Nephron (organoid): Measurements from ENCODE around the gene NDST1.

ENCODE experiments used
- H3K27ac Mint-ChIP-seq, 3 experiments: 2 replicates each; pipeline ENCODE4 v1.8.0; 2020; ENCODE audit warnings: mixed read lengths in 3 of 3, mild to moderate bottlenecking in 2 of 3, moderate library complexity in 1 of 3
- H3K27me3 Mint-ChIP-seq: 2 replicates; pipeline ENCODE4 v1.8.0; 2021; ENCODE audit warnings: low read depth, mild to moderate bottlenecking, moderate library complexity, mixed read lengths
- H3K36me3 Mint-ChIP-seq: 2 replicates; pipeline ENCODE4 v1.8.0; 2020; ENCODE audit warnings: low read depth, mixed read lengths
- H3K4me1 Mint-ChIP-seq: 2 replicates; pipeline ENCODE4 v1.8.0; 2020; ENCODE audit warnings: mixed read lengths
- H3K4me3 Mint-ChIP-seq, 3 experiments: 2 replicates each; pipeline ENCODE4 v1.8.0; 2020; ENCODE audit warnings: mild to moderate bottlenecking in 3 of 3, mixed read lengths in 3 of 3, moderate library complexity in 2 of 3
- H3K9me3 Mint-ChIP-seq: 2 replicates; pipeline ENCODE4 v1.8.0; 2020; ENCODE audit warnings: mixed read lengths
- TF ChIP-seq, protein P1 (sequence below), 3 experiments: fragments of 200-600 bp; sonication (generic); IDR thresholded peaks; one replicate each; pipeline ENCODE4 v1.5.0; 2021; ENCODE audit warnings: antibody characterized with exemption in 3 of 3; ENCODE audit not compliant: unreplicated experiment in 3 of 3

Gene NDST1

DNA sequence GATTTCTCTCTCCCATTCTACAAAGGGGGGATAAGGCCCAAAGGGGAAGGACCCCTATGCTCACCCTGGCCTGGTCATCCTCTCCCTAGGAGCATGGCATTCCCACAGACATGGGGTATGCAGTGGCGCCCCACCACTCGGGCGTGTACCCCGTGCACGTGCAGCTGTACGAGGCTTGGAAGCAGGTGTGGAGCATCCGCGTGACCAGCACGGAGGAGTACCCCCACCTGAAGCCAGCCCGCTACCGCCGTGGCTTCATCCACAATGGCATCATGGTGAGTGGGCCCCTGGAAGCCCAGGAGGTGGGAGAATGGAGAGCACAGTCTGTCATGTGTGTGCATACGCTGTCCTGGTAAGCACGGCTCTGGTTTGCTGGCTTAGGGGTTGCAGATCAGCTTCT lies 27.7 kb downstream of the NDST1 start:
- TF ChIP-seq, protein P1, sequence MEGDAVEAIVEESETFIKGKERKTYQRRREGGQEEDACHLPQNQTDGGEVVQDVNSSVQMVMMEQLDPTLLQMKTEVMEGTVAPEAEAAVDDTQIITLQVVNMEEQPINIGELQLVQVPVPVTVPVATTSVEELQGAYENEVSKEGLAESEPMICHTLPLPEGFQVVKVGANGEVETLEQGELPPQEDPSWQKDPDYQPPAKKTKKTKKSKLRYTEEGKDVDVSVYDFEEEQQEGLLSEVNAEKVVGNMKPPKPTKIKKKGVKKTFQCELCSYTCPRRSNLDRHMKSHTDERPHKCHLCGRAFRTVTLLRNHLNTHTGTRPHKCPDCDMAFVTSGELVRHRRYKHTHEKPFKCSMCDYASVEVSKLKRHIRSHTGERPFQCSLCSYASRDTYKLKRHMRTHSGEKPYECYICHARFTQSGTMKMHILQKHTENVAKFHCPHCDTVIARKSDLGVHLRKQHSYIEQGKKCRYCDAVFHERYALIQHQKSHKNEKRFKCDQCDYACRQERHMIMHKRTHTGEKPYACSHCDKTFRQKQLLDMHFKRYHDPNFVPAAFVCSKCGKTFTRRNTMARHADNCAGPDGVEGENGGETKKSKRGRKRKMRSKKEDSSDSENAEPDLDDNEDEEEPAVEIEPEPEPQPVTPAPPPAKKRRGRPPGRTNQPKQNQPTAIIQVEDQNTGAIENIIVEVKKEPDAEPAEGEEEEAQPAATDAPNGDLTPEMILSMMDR (IDR thresholded peaks at IDR 0.05; ENCODE audit: unreplicated experiment in 3 of 3) = no peak
- Mint-ChIP-seq H3K9me3 (no peaks in the 10 kb centered on the region), H3K27ac (no peak overlapping the region)

DNA sequence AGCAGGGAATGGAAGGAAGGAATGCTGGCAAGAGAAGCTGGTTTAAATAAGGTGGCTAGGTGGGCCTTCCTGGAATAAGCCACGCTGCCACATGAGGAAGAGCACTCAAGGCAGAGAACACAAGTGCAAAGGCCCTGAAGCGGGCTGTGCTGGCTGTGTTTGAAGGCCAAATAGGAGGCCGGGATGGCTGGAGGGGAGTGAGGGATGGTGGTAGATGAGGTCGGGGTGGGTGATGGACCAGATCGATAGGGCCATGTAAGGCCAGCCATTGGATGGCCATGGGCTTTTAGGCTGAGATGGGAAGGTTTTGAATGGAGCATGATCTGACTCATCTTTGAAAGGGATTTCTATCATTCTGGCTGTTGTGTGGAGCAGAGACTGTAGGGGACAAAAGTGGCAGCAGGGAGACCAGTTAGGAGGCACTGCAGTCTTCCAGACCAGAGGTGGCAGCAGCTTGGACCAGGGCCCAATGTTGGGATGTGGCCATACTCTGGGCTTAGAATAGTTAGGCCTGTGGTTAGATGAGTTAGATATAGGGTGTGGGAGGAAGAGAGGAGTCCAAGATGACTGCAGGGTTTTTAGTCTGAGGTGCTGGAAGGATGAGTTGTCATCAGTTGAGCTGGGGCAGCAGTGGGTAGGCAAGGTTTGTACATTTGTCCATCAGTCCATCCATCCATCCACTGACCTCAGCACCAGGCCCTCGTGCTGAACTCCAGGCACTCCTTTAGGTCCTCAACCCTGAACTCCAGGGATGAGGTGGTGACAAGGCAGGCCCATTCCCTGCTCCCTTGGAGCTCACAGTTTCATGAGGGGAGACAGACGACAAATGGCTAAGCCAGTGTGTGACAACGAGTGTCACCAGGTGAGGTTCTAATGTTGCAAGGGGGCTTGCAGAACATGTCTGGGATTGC lies 30.3 kb downstream of the NDST1 start:
- Mint-ChIP-seq H3K4me3 (no peak overlapping the region), H3K27me3 (no peaks in the 10 kb centered on the region), H3K9me3 (no peaks in the 10 kb centered on the region), H3K36me3 (peaks cover 85% of the 10 kb centered on the region), H3K27ac (no peak overlapping the region), H3K4me1 (no peaks in the 10 kb centered on the region)
- TF ChIP-seq, protein P1 (IDR thresholded peaks at IDR 0.05; ENCODE audit: unreplicated experiment in 3 of 3) = no peak

More for the DNA sequence above, 27.7 kb downstream of the NDST1 start:
- H3K4me1 Mint-ChIP-seq = no peaks in the 10 kb centered on the region
- no peak overlapping the region for H3K4me3 Mint-ChIP-seq
- H3K36me3 Mint-ChIP-seq = peaks cover 66% of the 10 kb centered on the region
- H3K27me3 Mint-ChIP-seq = no peaks in the 10 kb centered on the region

DNA sequence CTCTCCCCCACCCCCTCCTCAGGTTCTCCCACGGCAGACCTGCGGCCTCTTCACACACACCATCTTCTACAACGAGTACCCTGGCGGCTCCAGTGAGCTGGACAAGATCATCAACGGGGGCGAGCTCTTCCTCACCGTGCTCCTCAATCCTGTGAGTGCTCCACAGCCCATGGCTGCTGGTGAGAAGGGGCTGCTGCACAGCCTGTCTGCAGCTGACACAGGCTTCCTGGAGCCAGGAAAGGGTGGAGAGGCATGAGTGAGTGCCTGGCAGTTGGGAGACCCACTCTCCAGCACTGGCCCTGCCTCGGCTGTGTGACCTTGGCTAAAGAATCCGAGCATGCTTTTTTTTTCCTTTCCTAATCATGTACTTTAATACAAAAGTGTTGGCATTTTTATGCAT lies 31.3 kb downstream of the NDST1 start:
- Mint-ChIP-seq H3K9me3 (no peaks in the 10 kb centered on the region), H3K36me3 (peaks cover 90% of the 10 kb centered on the region), H3K27ac (no peak overlapping the region), H3K27me3 (no peaks in the 10 kb centered on the region), H3K4me3 (no peak overlapping the region), H3K4me1 (no peaks in the 10 kb centered on the region)
- TF ChIP-seq, protein P1 (IDR thresholded peaks at IDR 0.05; ENCODE audit: unreplicated experiment in 3 of 3) = no peak

DNA sequence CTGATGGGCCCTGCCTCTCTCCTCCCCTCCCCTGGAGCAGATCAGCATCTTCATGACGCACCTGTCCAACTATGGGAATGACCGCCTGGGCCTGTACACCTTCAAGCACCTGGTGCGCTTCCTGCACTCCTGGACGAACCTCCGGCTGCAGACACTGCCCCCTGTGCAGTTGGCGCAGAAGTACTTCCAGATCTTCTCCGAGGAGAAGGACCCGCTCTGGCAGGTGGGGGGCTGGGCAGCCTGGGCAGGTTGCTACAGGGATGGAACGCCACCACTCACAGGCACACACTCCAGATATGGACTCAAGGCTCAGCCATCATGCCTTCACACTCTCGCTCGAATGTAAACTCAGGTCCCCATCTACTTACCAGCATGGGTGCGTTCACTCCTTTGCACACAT lies 32.1 kb downstream of the NDST1 start:
- H3K27me3 Mint-ChIP-seq = no peaks in the 10 kb centered on the region
- no peak overlapping the region for H3K4me3 Mint-ChIP-seq
- no peaks in the 10 kb centered on the region for H3K4me1 Mint-ChIP-seq
- H3K27ac Mint-ChIP-seq = no peak overlapping the region
- TF ChIP-seq, protein P1 (IDR thresholded peaks at IDR 0.05; ENCODE audit: unreplicated experiment in 3 of 3) = no peak
- no peaks in the 10 kb centered on the region for H3K9me3 Mint-ChIP-seq
- peaks cover 85% of the 10 kb centered on the region for H3K36me3 Mint-ChIP-seq

DNA sequence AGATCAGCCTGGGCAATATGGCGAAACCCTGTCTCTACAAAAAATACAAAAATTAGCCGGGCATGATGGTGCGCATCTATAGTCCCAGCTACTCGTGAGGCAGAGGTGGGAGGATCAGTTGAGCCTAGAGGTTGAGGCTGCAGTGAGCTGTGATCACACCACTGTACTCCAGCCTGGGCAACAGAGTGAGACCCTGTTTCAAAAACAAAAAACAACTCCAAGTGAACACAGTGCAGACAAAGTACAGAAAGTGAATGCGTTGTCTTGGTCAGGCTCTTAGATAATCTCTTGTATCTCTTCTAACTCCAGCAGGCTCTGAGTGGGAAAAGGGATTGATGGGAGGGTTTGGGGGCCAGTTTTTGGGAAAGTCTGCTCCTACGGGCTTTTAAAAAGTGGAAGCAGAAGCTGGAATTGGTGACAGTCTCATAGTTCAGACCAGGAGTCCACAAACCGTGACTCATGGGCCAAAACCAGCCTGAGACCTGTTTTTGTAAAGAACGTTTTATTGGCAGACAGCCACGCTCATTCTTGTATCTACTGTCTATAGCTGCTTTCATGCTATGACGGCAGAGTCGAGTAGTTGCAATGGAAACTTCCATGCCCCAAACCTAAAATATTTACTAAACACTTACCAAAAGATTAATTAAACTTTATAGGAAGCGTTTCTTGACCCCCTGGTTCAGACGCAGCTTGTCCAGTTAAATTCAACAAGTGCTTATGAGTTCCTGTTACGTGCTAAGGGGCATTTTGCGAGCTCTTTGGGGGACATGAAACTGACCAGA lies 32.9 kb downstream of the NDST1 start:
- H3K27me3 Mint-ChIP-seq = no peaks in the 10 kb centered on the region
- H3K9me3 Mint-ChIP-seq = no peaks in the 10 kb centered on the region
- TF ChIP-seq, protein P1 (IDR thresholded peaks at IDR 0.05; ENCODE audit: unreplicated experiment in 3 of 3) = no peak
- H3K27ac Mint-ChIP-seq = peak overlapping the region in 2 of 3 experiments; percentile 69 to 75
- H3K36me3 Mint-ChIP-seq = peaks cover 85% of the 10 kb centered on the region
- H3K4me3 Mint-ChIP-seq = no peak overlapping the region
- H3K4me1 Mint-ChIP-seq = no peaks in the 10 kb centered on the region
